Right ventricle myocardium inferior (tissue), 1 donor: ENCODE measurements around the gene HAPSTR1. TPM values are rescaled to one million over a fixed set of nuclear protein-coding genes. Genes with fewer than 3 reads are reported as not detected.

Experiments
- ATAC-seq: fragments of 200-7000 bp; cut with Tn5 transposase; one replicate; pipeline ENCODE4 v1.9.1; 2020; ENCODE audit warnings: mild to moderate bottlenecking, moderate library complexity
- DNase-seq: peaks from one replicate; pipeline ENCODE4 v3.0.0; 2021; ENCODE audit errors: missing footprints
- intact Hi-C: fragments of 100-400 bp; cut with DNase I; formaldehyde crosslinking; loops from one replicate; pipeline ENCODE4 v1.11.0; 2022
- total RNA-seq: library from RNA; stranded (reverse); fragmentation: NEBNext Ultra II Directional; extraction: Animal tissue kit (Norgen Biotek cat#: 25700); gene quantifications from one replicate; pipeline ENCODE4 v1.2.1, GENCODE V29; 2021
- donor health status: DM: no; HTN: yes; CAD: no; lungs with severe emphysema.

The HAPSTR1 gene
- total RNA-seq, 1 donor from 2014 or later = 52.5 TPM

DNA sequence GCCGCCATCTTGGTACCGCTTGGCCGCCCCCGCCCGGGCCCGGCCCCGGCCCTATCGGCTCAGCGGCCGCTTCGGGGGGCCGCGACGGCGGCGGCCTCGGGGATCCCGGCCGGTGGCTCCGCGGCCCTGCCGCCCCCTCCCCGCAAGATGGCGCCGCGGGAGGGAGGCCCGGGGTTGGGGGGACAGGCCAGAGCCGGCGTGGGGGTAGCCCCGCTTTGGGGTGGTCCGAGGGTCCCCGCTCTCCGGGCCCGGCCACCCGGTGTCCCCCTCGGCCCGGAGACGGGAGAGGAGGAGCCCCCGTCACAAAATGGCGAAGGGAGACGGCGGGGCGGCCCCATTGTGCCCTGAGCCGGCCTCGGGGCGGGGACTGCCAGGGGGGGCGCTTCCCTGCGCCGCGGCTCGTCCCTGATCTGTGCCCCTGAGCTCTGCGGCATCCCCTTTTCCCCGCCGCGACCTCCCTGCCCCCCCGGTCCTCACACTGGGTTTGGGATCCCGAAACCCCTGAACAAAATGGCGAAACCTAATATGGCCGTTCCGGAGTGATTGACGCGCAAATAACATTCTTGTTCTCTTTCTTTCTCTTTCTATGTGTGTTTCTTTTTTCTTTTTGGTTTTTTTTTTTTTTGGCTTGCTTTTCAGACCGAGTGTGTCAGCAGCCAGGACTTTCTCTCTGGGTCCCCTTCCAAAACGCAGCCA is 986 bp downstream of the HAPSTR1 start:
- intact Hi-C loops = loop anchor here (5.0 kb wide), 2 partner anchors 45 to 130 kb away; partner anchors contain the start of gene USP7
- ATAC-seq (no peak), DNase-seq (peak; percentile 82)

DNA sequence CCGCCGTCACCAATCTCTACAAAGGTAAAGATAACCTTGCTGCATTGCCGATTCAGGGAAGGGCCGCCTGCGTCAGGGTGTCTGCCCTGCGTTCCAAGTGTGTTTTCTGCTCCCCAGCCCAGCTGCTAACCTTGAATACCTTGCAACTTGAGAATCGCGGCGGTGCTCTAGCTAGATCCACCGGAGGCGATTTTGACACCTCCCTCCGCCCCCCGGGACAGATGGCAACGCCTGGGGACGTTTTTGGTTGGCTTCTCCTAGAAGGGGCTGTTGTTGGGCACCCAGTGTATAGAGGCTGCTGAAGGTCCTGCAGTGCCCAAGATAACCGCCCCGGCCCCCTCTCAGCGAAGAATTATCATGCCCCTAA is 1.5 kb downstream of the HAPSTR1 start:
- intact Hi-C loops = loop anchor here (5.0 kb wide), 2 partner anchors 46 to 131 kb away; partner anchors contain the start of gene USP7
- ATAC-seq (no peak), DNase-seq (no peak)

DNA sequence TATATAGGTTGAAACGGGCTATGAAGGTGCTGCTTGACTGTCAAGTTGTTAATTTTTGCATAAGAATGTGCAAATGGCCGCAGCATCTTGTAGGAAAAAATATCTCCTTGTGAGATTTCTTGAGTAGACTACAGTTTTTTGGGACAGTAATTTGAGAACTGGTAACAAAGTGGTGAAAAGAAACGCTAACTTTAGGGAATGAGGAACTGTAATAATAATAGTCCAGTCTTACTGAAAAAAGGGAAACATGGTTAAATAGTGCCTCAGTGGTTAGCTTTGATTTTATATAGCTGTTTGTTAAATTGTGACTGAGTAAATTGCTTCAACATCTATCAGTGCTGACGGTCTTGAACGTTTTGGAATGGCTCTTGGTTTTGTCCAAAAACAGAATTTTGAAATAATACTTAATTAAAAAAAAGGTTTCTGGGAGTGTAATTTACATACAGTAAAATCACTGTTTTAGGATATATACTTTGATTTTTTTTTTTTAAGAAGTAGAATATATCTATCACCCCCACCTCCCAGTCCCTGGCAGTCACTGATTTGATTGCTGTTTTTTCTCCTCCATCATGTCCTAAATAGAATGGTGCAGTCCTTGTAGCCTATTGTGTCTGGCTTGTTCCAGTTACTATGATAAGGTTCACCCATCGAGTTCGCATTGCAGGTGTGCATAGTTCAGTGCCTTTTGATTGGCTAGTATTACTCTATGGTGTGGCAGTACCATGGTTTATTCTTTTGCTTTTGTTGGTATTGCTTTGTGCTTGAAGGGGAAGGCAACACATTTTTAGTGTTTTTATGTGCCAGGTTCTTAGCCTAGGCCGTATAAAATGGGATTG is 2.8 kb downstream of the HAPSTR1 start:
- DNase-seq (no peak), ATAC-seq (no peak)
- intact Hi-C loops = loop anchor here (5.0 kb wide), 2 partner anchors 47 to 132 kb away; partner anchors contain the start of gene USP7

DNA sequence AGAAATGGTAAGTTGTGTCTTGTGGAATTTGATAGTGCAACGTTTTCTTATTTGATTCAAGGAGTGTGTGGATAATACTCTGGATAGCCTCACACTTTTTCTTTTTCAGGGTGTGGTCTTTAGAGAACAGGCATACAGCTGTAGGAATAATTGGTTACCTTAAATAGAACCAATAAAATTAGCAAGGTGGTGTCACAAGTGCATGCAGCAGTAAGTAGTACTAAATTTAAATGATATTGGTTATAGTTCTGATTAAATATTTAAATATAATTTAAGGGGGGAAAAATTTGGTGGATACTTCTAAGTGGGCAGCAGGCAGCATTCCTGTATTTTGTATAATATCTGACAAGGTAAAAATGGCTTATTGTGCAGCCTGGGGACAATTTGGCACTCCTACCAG is 3.7 kb downstream of the HAPSTR1 start:
- intact Hi-C loops = no loop called here
- DNase-seq (no peak), ATAC-seq (no peak)

DNA sequence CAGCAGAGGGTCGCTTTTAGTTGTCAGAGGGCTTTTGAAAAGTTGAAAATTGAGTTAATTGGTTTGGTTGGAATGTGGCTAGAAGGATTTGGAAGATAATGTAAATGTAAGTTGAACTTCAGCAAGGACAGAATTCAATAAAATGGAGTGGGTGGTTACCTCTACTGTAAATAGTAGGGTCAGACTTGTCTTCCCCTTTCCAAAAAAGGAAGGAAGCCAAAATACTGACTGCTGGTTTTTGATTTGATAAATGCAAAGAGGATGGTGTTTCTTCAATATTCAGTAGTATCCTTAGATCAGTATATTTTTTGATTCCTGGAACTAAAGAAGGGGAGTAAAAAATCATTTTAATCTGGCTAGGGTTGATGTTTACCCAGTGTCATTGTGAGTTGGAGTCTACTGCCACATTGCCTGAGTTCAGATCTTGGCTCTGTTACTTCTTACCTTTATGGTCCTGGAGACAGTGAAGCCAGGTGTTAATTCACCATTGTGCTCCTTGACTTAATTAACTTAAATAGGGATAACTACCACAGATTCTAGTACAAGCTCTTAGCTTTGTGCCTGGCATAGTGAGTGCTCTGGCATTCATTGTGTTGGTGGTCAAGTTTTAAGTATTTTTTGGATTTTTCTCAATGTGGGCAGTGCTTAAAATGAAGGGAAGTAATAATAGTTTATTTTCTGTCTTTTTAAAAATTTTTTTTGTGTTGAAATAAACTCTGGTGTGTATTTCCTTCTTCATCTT is 4.4 kb downstream of the HAPSTR1 start:
- no peak for ATAC-seq
- intact Hi-C loops = no loop called here
- DNase-seq = no peak

DNA sequence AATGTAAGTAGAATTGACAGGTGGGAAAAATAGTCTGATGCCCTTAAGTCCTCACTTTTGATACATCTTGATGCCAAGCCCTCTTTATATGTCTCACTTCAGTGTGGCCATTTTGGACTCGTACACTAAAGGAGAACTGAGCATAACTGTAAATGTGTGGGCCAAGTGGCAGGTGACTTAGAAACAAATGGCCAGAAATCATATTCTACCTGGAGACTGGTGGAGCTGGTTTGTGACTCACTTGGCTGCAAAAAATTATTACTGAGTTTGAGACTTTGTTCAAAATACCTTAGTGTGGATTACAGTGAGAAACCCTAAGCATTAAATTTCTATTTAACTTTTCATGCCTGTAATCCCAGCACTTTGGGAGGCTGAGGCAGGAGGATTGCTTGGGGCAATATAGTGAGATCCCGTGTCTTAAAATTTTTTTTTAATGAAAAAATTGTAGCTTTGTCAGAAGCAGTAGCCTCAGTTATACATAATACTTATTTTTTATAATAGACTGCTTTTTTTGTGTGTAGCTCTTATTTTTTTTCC is 5.0 kb downstream of the HAPSTR1 start:
- intact Hi-C loops = no loop called here
- no peak for DNase-seq
- no peak for ATAC-seq

DNA sequence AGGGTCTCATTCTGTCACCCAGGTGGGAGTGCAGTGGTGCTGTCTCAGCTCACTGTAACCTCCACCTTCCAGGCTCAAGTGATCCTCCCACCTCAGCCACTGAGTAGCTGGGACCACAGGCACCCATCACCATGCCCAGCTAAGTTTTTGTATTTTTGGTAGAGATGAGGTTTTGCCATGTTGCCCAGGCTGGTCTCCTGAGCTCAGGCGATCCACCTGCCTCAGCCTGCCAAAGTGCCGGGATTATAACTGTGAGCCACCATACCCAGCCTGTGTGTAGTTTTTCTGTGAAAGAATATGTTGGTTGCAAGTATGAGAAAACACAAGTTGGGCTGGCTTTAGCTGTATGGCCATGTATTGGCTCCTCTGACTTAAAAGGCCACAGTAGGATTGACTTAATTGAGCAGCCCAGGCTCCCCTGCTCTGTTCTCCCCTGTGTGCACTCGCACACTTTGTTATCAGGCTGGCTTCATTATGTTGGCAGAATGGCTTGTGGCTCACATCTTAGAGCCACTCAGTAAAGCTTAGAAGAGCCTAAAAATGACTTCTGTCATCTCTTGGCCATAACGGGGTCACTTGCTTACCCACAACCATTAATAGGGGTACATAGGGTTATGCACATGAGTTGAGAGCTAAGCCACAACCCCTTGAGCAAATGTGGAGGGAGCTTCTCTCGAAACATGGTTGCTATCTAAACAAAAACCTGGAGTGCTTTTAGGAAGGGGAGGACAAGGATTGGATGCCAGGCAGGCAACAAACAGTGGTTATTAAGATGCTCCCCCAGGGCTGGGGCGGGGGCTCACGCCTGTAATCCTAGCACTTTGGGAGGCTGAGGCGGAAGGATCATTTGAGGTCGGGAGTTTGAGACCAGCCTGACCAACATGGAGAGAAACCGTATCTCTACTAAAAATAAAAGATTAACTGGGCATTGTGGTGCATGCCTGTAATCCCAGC is 6.1 kb downstream of the HAPSTR1 start:
- ATAC-seq (peak; percentile 49), DNase-seq (peak; percentile 20)

DNA sequence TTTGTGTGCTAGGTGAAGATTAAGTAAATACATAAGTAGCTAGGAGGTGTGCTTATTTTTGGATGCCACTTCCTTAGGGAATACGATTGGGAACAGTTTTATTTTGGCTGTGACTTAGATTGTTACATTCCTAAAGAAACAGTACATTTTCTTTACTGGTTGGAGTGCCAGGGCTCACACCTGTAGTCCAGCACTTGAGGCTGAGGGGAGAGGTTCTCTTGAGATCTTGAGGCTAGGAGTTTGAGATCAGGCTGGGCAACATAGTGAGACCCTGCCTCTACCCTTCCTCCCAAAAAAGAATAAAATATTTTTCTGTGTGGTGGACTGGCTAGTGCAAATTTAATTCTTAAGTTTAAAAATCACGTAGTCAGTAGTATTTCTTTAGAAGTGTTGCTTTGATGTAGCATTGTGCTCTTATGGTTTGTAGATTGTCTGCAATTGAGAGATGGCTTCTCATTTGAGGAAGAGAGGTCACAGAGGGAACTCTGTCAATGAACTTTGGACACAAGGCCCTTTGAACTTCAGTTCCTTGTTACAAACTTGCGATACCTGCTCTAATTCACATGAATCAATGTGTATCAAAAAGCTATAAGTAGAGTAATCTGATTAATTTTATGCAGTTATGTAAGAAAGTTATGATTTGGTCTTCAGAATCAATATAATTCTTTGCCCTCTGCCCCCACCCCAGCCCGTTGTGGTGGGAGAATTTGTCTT is 7.1 kb downstream of the HAPSTR1 start:
- DNase-seq = no peak
- no peak for ATAC-seq
- intact Hi-C loops = no loop called here

More for the DNA sequence above, 6.1 kb downstream of the HAPSTR1 start:
- intact Hi-C loops = no loop called here

DNA sequence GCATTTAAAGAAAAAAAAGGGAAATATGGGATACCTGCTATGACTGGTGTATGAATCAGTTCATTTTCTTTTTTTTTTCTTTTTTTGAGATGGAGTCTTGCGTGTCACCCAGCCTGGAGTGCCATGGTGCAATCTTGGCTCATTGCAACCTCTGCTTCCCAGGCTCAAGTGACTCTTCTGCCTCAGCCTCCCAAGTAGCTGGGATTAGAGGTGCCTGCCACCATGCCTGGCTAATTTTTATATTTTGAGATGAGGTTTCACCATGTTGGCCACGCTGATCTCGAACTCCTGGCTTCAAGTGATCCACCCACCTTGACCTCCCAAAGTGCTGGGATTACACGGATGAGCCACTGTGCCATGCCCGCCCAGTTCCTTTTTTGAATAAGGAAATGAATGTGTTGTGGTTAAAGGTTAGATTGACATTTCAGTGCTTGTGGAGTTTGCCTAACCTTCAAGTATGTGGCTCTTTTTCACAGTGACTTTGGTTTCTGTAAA is 7.7 kb downstream of the HAPSTR1 start:
- intact Hi-C loops = no loop called here
- DNase-seq (peak; percentile 45), ATAC-seq (no peak)

DNA sequence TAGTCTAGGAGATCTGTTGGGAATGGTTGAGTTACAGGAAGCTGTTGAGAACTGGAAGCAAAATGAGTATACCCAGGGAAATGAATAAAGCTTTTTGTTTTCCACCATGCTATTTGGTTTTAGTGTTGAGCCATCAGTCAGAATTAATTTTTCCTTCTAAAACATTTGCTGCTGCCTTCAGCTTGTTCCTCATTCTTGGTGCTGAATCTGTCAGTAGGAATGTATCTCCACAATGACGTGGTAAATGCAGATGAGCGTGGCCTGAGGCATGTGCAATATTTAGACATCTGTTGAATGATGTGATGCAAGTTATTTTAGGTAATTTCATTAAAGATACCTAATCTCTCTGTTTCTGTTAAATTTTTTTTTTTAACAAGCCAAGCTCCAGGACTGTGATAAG is 10.9 kb downstream of the HAPSTR1 start:
- intact Hi-C loops = no loop called here
- ATAC-seq = no peak
- DNase-seq = no peak

DNA sequence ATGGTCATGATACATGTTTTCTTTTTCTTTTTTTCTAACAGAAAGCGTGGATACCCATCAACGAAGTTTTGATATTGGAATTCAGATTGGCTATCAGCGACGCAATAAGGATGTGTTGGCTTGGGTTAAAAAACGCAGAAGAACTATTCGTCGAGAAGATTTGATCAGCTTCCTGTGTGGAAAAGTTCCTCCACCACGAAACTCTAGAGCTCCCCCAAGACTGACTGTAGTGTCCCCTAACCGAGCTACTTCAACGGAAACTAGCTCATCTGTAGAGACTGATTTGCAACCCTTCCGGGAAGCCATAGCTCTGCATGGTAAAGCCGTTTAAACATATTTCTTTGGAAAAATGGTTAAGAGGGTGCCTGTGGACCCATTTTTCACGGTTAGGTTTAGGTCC is 11.5 kb downstream of the HAPSTR1 start:
- intact Hi-C loops = no loop called here
- ATAC-seq (no peak), DNase-seq (no peak)

DNA sequence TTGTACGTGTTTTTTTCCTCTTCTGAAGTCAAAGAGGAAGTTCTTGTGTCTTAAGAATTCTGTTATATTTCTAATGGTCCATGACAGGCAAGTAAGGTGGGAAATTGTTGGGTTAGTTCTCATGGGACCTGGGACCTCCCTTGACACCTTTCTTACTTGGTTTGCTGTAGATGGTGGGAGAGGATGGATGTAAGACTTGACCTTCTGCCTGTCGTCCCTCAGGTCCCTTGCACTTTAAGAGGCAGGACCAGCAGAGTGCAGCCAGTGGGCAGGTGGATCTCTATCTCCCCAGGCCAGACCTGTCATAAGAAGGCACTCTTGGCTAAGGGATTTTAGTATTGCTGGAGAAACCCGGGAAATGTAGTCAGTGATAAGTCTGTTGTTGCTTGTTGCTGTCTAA is 12.1 kb downstream of the HAPSTR1 start:
- intact Hi-C loops = no loop called here
- ATAC-seq = no peak

DNA sequence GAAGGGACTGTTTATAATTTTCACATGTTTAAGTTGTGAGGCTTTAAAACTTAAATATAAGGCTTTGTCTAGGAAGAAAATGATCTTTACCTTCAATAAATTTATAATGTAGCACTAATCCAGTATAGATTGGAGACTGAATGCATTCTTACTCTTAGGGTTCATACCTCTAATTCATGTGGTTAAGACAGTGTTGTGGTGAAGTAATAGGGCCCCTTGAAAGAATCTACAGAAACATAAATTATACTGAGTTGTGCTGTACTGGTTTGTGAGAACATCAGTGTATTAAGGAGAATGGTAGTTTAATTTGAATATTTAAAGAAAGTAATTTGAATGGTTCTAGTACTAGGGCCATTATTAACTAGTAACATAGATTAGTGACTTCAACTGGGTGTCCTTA is 13.7 kb downstream of the HAPSTR1 start:
- intact Hi-C loops = no loop called here
- DNase-seq (no peak), ATAC-seq (no peak)

More for the DNA sequence above, 12.1 kb downstream of the HAPSTR1 start:
- DNase-seq = no peak

DNA sequence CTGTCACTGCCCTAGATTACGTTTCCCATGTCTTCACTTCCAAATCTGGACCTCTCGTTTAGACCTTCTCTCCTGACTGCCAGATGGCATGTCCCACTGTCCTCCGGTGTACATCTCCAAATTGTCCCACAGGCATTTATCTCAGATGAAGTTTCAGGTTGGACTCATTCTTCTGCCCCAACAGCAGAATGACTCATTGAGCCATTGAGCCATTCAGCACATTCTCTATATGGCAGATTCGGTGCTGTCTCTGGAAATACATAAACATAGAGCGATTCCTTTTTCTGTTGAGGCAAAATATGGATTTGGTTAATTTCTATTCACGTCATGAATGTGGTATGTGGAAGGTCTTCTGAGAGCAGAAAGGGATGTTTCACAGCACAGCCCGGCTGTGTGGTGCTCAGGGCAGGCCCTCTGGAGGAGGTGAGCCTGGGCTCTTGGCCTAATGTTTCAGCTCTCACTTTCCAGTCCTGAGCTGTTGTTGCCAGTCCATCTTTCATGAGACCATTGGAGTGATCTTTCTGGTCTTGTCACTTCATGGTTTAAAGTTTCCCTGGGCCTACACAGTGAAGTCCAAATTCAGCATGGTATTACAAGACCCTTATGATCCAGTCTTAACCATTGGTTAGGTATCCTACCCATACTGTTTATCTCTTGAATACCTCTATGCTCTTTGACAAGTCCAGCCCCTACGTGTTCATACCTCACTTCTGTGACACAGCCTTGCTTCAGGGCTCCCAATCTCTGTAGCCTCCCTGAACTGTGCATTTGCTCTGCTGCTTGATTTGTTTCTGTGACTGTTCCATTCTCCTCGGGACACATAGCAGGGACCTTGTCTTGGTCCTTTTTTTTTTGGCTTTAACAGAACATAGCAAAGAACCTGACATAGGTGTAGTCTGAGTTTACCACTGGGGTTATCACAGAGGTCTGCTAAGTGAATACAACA is 15.9 kb downstream of the HAPSTR1 start:
- intact Hi-C loops = no loop called here
- DNase-seq (no peak), ATAC-seq (peak; percentile 32)

DNA sequence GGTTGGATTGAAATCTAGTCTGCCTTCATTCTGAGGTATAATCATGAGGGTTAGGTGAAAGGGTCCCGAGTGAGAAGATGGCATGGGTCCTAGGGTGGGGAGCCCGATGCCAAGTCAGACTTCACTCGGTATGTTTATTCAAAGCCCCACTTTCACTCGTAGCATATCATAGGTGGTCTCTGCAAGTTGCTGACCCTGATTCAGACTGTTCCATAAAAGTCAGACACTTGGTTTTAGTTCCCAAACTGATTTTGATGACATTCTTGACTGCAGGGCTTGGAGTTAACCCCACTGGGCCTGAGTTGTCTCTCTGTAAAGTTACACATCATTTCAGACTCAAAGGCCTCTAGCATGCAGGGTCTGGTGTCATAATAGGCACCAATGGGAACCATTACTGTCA is 17.8 kb downstream of the HAPSTR1 start:
- DNase-seq = no peak
- intact Hi-C loops = no loop called here

DNA sequence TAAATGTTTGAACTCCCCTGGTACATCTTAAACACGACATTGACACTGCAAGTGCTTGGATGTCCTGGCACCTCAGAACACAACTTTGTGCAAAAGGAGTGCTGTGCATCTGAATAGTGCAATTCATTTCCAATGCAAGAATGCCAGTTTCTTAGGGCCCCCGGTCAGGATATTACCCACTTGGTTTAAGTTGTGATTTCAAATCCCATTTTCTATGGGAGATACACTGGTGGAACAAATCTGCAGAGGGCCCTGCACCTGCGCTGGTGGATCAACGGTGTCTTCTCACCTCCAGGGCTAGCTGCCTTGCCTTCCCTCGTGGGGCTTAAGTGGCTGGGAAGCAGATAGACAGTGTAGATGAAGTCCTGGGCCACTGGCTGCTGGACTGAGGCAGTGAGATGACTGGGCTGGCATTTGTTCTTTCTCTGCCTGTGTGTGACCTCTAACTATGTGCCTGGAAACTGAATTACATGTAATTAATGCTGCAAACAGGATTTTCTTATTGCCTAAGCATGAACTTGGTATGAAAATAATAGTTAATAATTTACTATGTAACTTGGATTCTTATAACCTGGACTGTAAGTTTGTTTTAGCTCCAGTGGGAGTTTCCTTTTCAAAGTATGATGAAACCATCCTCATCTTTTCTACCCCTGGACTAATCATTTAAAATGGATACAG is 20.9 kb downstream of the HAPSTR1 start:
- ATAC-seq (peak; percentile 38), DNase-seq (no peak)
- intact Hi-C loops = no loop called here

More for the DNA sequence above, 17.8 kb downstream of the HAPSTR1 start:
- no peak for ATAC-seq
